Neural cell (in vitro differentiated cells): ENCODE results near the gene BCL11B.

Experiments
- EP300 ChIP-seq: fragments of 450-650 bp; conservative IDR thresholded peaks from 2 replicates; pipeline ENCODE4 v1.6.1; 2014; ENCODE audit warnings: antibody characterized with exemption, mild to moderate bottlenecking, moderate library complexity; ENCODE audit not compliant: poor library complexity, severe bottlenecking
- EZH2 ChIP-seq: fragments of 200-600, 300-800 bp; shearing (Covaris generic), sonication (generic); IDR thresholded peaks from 2 replicates; pipeline ENCODE4 v1.6.1; 2014; ENCODE audit warnings: antibody characterized with exemption, low read length, borderline replicate concordance, mild to moderate bottlenecking; ENCODE audit not compliant: insufficient read depth, poor library complexity, severe bottlenecking
- MXI1 ChIP-seq: fragments of 450-650 bp; conservative IDR thresholded peaks from 2 replicates; pipeline ENCODE4 v1.6.1; 2014; ENCODE audit warnings: antibody characterized with exemption, mild to moderate bottlenecking; ENCODE audit not compliant: poor library complexity, severe bottlenecking
- POLR2AphosphoS5 ChIP-seq: IDR thresholded peaks from 2 replicates; pipeline ENCODE4 v1.6.1; 2012
- RAD21 ChIP-seq: fragments of 450-650 bp; conservative IDR thresholded peaks from 2 replicates; pipeline ENCODE4 v1.6.1; 2014; ENCODE audit warnings: antibody characterized with exemption, mild to moderate bottlenecking, moderate library complexity
- SMC3 ChIP-seq: fragments of 450-650 bp; conservative IDR thresholded peaks from 2 replicates; pipeline ENCODE4 v1.6.1; 2014; ENCODE audit warnings: antibody characterized with exemption, mild to moderate bottlenecking, moderate library complexity; ENCODE audit not compliant: poor library complexity
- TAF1 ChIP-seq: IDR thresholded peaks from 2 replicates; pipeline ENCODE4 v1.6.1; 2012; ENCODE audit warnings: low read depth
- TF ChIP-seq, protein P1 (sequence below): fragments of 450-650 bp; IDR thresholded peaks from 2 replicates; pipeline ENCODE4 v1.5.1; 2014; ENCODE audit warnings: antibody characterized with exemption, mild to moderate bottlenecking, moderate library complexity; ENCODE audit not compliant: poor library complexity, severe bottlenecking
- TF ChIP-seq, protein P2 (sequence below): IDR thresholded peaks from 2 replicates; pipeline ENCODE4 v1.6.1; 2012; ENCODE audit warnings: borderline replicate concordance

DNA sequence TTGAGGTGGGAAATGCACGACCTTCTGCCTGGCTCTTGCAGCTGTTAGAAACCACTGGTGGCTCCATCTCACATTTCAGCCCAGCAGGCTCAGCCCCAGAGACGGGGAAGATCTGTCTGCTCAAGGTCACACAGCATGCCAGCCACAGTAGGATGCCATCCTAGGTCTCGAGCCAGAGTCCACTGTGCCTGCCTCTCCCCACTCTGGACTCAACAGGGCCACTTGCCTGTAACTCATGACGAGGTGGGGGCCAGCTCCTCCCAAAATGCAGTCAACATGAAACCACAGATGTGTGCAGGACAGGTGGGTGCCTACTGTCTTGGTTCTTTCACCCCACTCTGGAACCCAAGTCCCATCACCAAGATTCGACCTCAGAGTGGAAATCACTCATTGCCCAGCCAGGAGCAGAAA lies 23.2 kb downstream of the BCL11B start:
- TF ChIP-seq, protein P1, sequence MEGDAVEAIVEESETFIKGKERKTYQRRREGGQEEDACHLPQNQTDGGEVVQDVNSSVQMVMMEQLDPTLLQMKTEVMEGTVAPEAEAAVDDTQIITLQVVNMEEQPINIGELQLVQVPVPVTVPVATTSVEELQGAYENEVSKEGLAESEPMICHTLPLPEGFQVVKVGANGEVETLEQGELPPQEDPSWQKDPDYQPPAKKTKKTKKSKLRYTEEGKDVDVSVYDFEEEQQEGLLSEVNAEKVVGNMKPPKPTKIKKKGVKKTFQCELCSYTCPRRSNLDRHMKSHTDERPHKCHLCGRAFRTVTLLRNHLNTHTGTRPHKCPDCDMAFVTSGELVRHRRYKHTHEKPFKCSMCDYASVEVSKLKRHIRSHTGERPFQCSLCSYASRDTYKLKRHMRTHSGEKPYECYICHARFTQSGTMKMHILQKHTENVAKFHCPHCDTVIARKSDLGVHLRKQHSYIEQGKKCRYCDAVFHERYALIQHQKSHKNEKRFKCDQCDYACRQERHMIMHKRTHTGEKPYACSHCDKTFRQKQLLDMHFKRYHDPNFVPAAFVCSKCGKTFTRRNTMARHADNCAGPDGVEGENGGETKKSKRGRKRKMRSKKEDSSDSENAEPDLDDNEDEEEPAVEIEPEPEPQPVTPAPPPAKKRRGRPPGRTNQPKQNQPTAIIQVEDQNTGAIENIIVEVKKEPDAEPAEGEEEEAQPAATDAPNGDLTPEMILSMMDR: no peak
- no peak for TF ChIP-seq EZH2
- no peak for TF ChIP-seq EP300
- TF ChIP-seq TAF1: no peak
- no peak for TF ChIP-seq RAD21
- no peak for TF ChIP-seq POLR2AphosphoS5
- no peak for TF ChIP-seq SMC3
- TF ChIP-seq, protein P2, sequence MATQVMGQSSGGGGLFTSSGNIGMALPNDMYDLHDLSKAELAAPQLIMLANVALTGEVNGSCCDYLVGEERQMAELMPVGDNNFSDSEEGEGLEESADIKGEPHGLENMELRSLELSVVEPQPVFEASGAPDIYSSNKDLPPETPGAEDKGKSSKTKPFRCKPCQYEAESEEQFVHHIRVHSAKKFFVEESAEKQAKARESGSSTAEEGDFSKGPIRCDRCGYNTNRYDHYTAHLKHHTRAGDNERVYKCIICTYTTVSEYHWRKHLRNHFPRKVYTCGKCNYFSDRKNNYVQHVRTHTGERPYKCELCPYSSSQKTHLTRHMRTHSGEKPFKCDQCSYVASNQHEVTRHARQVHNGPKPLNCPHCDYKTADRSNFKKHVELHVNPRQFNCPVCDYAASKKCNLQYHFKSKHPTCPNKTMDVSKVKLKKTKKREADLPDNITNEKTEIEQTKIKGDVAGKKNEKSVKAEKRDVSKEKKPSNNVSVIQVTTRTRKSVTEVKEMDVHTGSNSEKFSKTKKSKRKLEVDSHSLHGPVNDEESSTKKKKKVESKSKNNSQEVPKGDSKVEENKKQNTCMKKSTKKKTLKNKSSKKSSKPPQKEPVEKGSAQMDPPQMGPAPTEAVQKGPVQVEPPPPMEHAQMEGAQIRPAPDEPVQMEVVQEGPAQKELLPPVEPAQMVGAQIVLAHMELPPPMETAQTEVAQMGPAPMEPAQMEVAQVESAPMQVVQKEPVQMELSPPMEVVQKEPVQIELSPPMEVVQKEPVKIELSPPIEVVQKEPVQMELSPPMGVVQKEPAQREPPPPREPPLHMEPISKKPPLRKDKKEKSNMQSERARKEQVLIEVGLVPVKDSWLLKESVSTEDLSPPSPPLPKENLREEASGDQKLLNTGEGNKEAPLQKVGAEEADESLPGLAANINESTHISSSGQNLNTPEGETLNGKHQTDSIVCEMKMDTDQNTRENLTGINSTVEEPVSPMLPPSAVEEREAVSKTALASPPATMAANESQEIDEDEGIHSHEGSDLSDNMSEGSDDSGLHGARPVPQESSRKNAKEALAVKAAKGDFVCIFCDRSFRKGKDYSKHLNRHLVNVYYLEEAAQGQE: no peak
- no peak for TF ChIP-seq MXI1
